ENCODE measurements around the gene GNL2. TPM values are rescaled to one million over a fixed set of nuclear protein-coding genes. Genes with fewer than 3 reads are reported as not detected.
A peak's percentile ranks its signal among the peaks of the same experiment; 100 is the strongest.

GNL2 gene
- total and polyA plus RNA-seq, 9 of the 15 experiments (the other 6 are each of a cell fraction or from before 2014, with no cell fraction given): 156 to 371 (median 263) TPM

GRCh38 chr1:37561133-37562132 lies 34.3 kb downstream of the GNL2 start (continued):
- TF ChIP-seq ARID2 (IDR thresholded peaks at IDR 0.05): 0 out of 2 replicates have a peak, but pooled peaks have one; percentile 22
- TF ChIP-seq ZEB2 (IDR thresholded peaks at IDR 0.05): 0 out of 2 replicates have a peak, but pooled peaks have one; percentile 13
- TF ChIP-seq XRCC3 (IDR thresholded peaks at IDR 0.05): no peak
- TF ChIP-seq DPF2 (IDR thresholded peaks at IDR 0.05): no peak
- TF ChIP-seq SRF (CRISPR knock-in tag; IDR thresholded peaks at IDR 0.05): no peak
- TF ChIP-seq LEF1 (IDR thresholded peaks at IDR 0.05): no peak
- no peak for TF ChIP-seq TCFL5 (CRISPR knock-in tag; conservative IDR thresholded peaks at IDR 0.05)
- TF ChIP-seq LCOR (CRISPR knock-in tag; IDR thresholded peaks at IDR 0.05): no peak
- no peak for TF ChIP-seq SPI1 (IDR thresholded peaks at IDR 0.05; ENCODE audit: borderline replicate concordance, low read depth, low read length)
- TF ChIP-seq ZNF133 (CRISPR knock-in tag; IDR thresholded peaks at IDR 0.05): no peak
- TF ChIP-seq COPS2 (conservative IDR thresholded peaks at IDR 0.05): no peak
- TF ChIP-seq PCBP2 (IDR thresholded peaks at IDR 0.05; ENCODE audit: low read depth, low read length, poor library complexity, severe bottlenecking): no peak
- TF ChIP-seq, protein P1, sequence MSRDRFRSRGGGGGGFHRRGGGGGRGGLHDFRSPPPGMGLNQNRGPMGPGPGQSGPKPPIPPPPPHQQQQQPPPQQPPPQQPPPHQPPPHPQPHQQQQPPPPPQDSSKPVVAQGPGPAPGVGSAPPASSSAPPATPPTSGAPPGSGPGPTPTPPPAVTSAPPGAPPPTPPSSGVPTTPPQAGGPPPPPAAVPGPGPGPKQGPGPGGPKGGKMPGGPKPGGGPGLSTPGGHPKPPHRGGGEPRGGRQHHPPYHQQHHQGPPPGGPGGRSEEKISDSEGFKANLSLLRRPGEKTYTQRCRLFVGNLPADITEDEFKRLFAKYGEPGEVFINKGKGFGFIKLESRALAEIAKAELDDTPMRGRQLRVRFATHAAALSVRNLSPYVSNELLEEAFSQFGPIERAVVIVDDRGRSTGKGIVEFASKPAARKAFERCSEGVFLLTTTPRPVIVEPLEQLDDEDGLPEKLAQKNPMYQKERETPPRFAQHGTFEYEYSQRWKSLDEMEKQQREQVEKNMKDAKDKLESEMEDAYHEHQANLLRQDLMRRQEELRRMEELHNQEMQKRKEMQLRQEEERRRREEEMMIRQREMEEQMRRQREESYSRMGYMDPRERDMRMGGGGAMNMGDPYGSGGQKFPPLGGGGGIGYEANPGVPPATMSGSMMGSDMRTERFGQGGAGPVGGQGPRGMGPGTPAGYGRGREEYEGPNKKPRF (IDR thresholded peaks at IDR 0.05; ENCODE audit: low read depth, low read length): no peak
- no peak for TF ChIP-seq CBFA2T2 (conservative IDR thresholded peaks at IDR 0.05)
- no peak for TF ChIP-seq BCL6 (CRISPR knock-in tag; IDR thresholded peaks at IDR 0.05)
- no peak for TF ChIP-seq NONO (IDR thresholded peaks at IDR 0.05; ENCODE audit: low read depth in 2 of 2, low read length in 1 of 2)
- no peak for TF ChIP-seq RBM15 (IDR thresholded peaks at IDR 0.05; ENCODE audit: insufficient read depth, low read length)
- TF ChIP-seq EWSR1 (IDR thresholded peaks at IDR 0.05; ENCODE audit: borderline replicate concordance, low read depth, partially characterized antibody): no peak
- no peak for TF ChIP-seq SNRNP70 (optimal IDR thresholded peaks at IDR 0.05; ENCODE audit: low read depth, low read length)
- TF ChIP-seq U2AF2 (optimal IDR thresholded peaks at IDR 0.05; ENCODE audit: low read depth, low read length): no peak
- no peak for TF ChIP-seq FOXJ2 (tag; IDR thresholded peaks at IDR 0.05)
- peak; percentile 61 for TF ChIP-seq SMC3 (conservative IDR thresholded peaks at IDR 0.05; ENCODE audit: insufficient read depth, low read depth, low read length)
- TF ChIP-seq ZBTB12 (CRISPR knock-in tag; IDR thresholded peaks at IDR 0.05): no peak
- peak; percentile 58; the same call in 1 of the 2 replicates for TF ChIP-seq NFE2 (IDR thresholded peaks at IDR 0.05; ENCODE audit: low read depth)
- TF ChIP-seq CCNT2 (IDR thresholded peaks at IDR 0.05; ENCODE audit: borderline replicate concordance, extremely low read depth, insufficient read length, low read depth, low read length): no peak
- no peak for TF ChIP-seq POLR3A (IDR thresholded peaks at IDR 0.05; ENCODE audit: borderline replicate concordance, extremely low read depth, insufficient read depth, insufficient read length)
